Stimulated activated CD4-positive, alpha-beta T cell treated with anti-CD3 and anti-CD28 coated beads, Interleukin-2, amount 100 ng/mL, for 48 hours (primary cell): ENCODE results near the gene MRPL14.

Source experiments
- DNase-seq, 2 donors: peaks; one replicate each; pipeline ENCODE4 v3.0.0-alpha.2; 2020

Gene MRPL14

DNA sequence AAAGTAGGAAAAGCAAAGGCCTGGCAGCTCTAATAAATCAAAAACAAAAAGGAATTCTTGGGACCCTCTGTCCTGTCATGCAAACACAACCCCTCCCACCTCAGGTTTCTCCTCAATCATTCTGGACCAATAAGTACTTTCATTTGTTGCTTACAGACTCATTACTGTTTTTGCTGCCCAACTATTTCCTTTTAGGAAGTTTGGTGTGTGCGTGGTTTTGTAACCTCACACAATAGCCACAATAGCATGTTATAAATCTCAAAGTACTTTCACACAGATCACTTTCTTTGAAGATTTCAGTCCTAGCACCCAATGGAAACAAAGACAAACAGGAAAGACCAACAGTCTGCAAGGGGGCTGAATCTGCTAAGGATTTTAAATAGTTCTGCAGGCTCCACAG lies 4.5 kb downstream of the MRPL14 start:
- DNase-seq = no peak

DNA sequence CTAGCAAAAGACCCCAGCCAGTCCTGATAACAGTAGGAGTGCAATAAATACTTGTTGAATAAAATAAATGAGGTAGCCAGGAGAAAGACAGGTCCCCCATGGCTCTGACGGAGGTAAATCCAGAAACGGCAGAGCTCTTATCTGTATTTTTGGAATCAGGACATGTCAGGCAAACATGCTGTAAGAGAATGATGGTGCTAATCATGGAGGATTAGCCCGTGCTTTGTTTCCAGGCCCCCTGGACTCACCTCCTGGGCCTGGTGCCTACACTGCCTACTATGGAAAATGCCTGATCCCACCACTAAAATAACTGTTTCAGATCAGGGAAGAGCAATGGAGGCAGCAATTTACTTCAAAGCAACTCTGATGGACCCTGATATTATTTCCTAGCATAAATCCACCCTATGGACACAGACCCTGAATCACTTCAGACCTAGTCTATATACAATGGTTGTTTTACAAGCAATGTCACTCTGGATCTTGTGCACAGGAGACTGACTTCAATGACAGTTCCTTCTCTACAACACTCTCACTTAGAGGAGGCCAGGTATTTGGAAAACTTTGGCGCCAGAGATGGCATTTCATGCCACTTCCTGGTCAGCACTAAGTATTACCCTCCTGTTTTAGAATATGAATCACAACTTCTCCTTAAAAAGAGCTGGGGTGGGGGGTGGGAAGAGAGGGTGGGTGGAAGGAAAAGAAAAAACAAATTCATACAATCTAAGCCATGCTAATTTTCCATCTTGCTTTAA lies 6.4 kb downstream of the MRPL14 start:
- no peak for DNase-seq

DNA sequence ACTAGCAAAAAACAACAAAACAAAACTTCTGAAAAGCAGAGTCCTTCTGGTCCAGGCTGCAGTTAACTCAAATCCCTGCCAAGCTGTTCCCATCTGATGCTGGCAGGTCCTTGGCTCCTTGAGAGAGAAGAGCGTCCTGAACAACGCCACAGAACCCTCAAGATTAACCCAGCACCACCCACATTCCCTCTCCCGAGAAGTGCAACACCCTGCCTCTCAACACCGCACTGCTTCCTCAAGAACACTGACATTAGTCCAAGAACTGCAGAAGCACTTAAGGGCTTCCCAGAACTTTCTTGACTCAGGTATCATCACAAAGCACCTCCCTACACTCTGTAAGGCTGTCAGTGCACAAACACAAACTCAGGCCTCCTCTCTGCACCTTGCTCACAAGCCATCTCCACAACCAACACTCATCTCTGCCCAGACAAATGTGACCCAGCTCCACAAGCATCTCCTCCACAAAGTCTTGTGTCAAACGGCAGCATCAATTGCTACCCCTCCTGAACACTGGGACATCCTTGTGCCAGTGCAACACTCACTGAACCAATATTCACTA lies 7.5 kb downstream of the MRPL14 start:
- DNase-seq = no peak

DNA sequence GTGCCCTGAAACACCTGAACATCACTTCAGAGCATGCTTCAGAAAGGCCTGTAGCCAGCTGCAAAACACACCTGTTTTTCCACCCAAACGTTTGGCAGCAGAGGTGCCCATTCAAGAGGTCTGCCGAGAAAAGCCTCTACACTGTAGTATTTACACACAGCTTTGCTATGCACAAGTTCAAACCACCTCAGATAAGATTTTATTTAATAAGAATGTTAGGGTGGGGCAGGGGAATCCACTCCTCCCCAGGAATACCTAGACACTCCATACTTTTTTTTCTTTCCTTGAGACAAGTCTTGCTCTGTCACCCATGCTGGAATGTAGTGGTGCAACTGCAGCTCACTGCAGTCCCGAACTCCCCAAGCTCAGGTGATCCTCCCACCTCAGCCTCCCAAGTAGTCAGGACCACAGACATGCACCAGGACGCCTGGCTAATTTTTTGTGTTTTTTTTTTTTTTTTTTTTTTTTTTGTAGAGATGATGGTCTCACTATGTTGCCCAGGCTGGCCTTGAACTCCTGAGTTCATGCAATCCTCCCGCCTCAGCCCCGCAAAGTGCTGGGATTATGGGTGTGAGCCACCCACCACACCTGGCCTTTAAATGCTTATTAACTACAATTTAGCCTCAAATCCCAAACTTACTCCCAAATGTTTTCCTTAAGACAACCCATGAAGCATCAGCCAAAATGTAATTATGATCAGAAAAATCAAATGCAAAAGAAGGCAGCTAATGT lies 9.7 kb downstream of the MRPL14 start:
- DNase-seq = no peak

DNA sequence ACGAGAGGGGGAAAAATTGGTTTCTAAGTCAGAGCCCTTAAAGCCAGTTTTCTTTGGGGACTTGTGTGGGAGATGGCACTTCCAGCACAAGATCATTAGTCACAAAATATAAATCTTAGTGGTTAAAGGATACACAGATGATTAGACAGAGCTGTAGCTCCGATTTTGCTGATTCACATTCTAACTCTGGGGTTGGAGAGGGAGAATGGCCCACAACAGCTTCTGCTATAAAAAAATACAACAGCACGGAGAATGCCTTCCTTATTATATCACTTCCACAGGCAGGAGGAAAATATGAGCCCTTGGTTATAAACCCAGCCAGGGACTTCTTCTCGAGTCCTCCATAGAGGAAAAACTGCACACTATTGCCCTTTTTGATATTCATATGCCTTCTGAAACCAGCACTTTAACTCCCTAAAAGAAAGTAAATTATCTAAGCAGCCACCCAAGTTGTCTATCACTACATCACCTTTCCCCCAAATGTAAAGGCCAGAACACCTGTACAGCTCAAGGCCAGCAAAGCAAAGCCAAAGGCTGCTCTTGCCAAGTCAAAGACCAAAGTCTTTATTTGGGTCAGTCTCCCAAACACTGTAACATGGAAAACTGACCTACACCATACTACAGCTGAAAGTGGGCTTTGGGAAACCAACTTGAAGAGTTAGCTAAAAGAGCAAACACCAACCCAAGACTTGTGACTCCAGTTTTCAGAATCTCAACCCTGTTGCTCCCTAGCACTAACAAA lies 10.4 kb downstream of the MRPL14 start:
- no peak for DNase-seq

DNA sequence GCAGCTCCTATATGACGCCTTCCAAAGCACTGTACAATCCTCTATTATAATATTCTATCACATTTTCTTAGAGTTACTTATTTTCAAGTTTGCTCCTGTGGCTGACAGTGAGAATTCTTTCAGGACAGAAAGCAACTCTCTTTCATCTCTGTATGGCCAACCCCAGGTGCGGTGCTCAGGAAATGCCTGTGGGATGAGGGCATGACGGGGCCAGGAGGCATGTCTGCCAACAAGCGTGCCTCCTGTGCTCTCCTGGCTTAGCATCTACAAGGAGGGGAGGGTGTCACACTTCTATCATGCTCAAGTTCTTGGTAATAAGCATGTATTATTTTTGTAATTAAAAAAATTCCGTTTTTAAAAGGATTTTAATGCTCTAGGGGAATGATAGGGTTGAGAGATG lies 11.4 kb downstream of the MRPL14 start:
- DNase-seq = no peak

DNA sequence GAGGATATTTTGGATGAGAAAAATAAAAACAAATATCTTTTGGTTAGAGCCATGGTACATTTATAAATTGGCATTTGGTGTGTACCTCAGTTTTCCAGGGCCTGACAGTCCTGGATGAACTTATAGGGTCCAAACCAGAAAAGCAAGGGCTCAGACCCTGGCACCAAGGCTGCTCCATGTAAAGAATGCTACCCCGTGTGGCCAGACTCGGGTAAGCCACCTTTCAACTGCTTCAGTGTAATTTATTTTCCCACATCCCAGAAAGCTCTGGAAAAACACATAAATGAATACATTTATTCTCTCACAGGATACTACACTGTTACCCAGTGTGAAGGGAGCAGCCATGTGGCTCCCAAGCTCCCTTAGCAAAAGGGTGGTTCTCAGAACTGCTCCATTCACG lies 13.8 kb downstream of the MRPL14 start:
- DNase-seq = no peak

DNA sequence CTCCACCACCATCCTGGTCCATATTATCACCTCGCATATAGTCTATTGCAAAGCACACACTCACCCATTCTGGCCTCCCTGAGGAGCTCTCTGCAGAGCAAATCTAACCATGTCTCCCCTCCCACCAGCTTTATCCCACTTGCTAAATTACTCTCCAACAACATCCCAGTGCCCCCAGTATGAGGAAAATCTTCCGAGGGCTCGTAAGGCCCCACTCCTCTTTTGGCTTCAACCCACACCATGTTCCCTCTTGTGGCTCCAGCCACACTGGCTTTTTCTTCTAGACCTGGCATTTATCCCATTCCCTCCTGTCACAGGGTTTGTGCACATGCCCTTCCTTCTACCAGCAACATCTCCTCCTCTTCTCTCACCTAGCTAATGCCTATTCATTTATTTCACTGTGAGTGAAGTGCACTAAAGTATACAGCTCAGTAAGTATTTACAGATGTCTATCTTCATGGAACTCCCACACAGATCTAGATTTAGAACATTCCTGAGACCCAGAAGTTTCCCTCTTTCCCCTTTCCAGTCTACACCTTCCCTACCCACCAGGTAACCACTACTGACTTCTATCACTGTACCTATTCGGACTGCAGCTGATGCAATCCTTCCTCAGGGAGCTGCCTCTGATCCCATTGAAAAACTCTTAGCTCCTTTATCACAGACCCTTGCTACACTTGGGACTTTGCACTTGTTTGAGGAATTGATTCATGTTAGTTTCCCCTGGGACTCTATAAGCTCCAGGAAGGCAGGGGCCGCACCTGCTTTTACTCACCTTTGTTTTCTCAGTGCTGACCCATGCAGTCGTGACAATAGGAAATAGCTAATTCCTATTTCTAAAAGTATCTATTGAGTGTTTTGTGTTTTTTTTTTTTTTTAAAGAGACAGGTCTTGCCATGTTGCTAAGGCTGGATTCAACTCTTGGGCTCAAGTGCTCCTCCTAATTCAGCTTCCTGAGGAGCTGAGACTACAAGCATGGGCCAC lies 15.5 kb downstream of the MRPL14 start:
- DNase-seq = no peak

DNA sequence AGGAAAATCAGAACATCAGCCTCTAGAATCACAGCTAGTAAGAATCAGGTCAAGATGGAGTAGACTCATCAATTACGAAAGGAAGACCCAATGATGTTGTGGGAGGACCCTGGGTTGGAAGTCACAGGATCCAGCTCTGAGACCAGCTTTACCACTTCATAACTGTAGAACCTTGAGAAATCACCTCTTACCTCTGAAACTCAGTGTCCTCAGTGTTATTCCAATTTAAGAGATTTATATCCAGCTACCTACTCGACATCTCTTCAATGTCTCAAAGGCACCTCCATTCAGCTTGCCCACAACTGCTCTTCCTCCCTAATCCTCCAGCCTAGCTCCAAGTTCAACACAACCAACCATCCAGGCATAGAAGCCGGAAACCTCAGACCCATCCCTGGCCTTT lies 16.3 kb downstream of the MRPL14 start:
- DNase-seq = no peak

DNA sequence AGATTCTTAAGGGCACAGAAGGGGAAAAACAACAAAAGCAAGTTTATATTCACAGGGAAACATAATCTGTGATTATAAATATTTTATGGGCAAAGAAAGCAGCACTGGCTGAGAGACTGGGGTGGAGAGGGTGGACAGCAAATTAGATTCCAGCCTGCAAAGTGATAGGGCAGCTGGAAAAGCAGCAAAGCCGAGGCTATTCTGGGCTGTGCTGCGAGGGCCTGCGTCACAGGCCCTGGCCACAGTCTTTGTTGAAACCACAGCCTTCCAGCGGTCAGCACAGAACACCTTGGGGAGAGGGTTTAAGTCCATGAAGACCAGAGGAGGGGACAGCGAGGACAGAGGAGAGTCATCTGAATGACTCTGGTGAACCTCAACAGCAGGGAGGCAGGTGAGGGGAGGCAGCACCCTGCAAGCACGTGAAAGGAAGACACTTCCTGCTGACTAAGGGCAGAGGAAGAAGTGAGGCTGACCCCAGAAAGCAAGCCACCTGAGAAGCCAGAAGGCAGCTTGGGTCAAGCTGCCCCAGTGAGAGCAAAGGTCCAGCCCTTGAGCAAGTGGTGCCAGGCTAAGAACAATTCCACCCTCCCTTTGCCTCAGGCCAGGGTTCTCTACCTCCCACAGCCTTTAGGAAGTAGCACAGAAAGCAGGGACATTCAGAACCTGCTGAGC lies 17.1 kb downstream of the MRPL14 start:
- DNase-seq = no peak

DNA sequence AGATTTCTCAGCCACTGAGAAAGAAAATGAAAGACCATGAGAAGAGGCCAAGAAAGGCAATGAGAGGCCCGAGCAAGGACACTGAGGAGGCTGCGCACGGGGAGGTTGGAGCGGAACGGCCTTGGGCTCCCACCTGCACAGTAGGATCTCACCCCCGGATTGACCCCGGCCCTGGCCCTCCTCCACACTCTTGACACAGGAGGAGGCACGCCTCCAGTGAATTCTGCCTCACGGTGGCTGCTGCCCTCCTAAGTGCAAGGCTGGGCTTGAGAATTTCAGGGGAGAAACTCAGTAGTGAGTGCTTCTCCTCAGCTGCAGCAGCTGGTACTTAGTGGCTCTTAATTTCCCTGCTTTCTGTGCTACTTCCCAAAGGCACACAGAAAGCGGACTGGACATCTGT lies 18.0 kb downstream of the MRPL14 start:
- DNase-seq = no peak

DNA sequence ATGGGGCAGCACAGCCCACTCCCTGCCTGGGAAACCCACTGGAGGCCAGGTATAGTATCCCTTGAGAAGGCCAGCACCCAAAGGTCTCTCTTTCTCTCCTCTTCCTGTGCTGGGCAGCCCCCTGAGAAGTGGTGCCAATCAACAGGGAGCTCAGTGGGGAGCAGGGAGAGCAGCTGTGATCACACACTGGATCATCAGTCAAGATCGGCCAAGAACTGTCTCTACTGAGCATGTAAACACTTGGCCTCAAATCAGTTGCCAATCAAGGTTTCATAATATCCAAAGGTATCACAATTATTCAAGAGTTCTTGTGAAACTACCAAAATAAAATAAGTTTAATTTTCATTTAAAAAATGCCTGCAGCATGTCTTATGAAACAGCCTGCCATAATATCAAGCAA lies 18.8 kb downstream of the MRPL14 start:
- no peak for DNase-seq

DNA sequence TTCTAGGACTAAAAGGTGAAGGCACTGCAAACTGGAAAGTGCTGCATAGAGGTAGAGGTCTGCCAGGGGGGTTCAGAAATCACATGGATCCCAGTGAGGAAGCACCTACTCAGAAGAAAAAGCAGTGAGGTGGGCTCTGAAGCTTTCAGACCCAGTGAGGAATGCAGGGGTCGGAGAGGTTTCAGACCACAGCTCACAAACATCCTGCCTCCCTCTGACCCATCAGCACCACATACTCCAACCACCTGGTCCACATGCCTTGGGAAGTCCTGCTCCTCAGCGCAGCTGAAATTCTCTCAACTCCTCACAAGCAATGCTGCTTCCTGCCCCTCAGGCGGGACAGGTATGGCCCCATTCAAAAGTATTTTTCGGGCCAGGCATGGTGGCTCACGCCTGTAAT lies 20.2 kb downstream of the MRPL14 start:
- DNase-seq = no peak

DNA sequence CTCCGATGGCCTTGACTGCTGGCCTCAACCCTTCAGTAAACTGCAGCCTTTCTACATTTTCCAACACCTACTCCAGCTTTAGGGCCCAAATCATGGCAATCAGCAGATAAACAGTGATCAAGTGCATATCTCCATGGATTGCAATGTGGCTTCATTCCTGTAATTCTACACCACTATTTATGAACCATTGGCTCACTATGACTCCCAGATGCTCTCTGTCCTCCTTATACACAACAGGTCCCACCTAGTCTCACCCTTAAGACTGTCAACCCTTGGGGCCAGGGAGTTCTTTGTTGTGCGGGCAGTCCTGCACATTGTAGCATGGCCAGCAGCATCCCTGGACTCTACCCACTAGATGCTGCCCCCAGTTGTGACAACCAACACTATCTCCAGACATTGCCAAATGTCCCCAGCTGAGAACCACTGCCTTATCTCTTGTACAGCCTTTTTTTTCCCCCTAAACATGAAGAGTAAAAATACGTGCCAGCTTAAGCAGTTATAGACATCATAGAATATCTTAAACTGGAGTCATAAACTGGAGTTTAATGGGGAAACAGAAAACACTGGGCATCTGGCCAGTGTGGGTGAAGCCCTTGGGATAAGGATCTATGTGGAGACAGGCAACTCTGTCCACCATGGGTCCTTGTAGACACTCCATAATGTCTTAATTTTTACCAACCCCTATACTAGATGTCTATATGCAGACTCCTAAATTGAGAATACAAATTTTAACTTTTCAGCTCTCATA lies 21.1 kb downstream of the MRPL14 start:
- DNase-seq = no peak

DNA sequence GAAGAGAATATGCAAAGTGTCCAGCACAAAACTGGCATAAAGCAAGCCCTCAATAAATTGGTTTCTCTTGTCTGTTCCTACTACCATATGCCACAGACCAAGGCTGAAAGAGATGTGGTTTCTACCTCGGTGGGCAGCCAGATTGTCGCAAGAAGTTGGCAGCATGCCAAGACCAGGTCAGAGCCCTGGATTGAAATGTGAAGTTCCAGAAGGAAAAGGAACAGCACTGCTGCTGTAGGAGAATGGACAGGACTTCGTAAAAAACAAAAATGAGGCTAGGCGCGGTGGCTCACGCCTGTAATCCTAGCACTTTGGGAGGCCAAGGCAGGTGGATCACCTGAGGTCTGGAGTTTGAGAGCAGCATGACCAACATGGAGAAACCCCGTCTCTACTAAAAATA lies 22.1 kb downstream of the MRPL14 start:
- DNase-seq = no peak

DNA sequence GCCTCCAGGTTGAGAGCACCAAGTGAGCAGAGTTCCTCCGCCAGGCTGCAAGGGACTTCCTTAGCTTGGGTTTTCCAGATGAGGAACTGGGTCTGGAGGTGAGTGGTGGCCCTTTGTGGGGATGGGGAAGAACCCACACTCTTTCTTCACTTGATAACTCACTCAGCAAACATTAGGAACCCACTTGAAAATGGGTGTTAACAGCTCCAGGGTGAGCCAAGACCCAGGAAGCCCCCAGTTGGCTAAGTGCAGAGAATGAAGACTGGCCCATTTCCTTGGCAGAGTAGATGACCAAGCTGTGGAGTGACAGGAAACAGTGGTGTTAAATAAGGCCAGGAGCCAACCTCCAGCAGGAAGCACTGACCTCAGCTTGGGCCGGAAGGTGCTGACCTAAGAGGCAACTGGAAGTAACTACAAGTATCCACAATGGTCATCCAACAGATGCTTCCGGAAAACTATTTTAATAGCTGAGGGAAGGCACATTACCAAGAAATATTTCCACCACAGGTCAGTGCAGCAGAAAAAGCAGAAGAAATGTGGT lies 22.7 kb downstream of the MRPL14 start:
- no peak for DNase-seq

DNA sequence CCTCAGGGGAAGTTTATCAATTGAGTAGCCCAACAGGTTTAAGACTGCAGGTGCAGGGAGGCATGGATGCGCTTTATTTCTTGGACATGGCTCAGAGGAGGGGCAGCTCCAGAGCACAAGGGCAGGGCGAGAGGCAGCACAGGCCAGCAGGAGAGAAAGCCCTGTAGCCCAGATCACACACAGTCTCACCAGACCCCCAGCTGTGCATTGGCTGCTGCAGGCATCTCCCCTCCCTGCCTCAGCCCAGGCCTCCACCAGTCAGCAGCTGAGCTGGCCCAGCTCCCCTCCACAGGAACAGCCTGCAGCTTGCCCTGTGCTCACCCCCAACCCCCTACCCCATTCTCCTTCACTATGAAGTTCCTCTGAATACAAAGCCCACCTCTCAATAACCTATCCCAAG lies 24.7 kb downstream of the MRPL14 start:
- no peak for DNase-seq

DNA sequence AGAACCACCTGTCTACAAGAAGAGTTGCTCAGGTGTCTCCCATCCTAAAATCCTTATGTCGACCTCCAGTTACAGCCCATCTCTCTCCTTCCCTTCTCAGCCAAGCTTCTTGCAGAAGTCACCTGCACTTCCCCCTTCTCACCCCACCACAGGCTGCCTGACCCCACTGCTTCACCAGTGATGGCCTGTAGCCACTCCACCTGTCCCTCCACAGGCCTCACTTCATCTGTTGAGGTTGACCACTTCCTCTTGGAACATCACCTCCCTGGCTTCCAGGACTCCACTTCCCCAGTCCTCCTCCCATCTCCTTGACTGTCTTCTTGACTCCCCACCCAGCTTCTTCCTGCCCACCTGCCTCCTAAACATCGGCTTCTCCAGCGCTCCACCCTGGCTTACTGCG lies 25.4 kb downstream of the MRPL14 start:
- no peak for DNase-seq

DNA sequence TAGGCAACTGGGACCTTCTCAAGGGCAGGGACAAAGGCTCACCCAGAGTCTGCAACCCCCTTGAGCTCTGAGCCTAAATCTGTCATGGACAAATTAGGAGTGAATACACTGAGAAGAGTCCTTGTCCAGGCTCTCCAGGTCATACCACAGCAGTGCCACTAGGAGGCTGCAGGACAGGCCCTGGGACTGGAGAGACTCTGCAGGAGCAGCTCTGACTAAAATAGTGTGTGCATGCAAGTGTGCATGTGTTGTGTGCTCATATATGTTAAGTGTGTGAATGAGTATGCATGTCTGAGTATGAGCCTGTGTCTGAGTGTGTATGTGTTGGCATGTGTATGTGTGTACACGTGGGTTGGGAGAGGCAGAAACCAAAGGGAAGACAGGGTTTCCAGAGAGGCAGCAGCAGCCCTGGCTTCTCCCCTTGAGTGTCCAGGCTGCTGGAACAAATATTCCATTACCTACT lies 27.1 kb downstream of the MRPL14 start:
- peak in 1 of 2 donors; percentile 8 for DNase-seq

DNA sequence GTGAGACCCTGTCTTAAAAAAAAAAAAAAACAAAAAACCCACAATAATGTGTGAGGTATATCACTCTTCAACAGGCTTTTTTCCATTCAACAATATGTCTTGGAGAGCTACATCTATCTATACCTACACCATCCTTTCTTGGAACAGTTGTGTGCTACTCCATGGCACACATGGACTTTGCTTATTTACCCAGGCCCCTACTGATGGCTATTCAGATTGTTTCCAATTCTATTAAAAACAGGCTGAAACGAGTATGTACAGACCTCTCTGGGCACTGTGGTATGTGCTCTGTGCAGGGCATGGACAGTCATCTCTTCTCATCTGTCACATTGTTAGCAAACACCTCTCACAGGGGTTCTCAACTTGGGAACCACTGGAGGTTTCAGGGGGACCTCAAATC lies 28.1 kb downstream of the MRPL14 start:
- DNase-seq = no peak
